ENCODE measurements around the gene CPPED1. TPM values are rescaled to one million over a fixed set of nuclear protein-coding genes. Genes with fewer than 3 reads are reported as not detected.

The CPPED1 gene
- total and polyA plus RNA-seq, 7 donors, result 2.7 to 6.1 (median 3.5) TPM

GRCh38 chr16:12651765-12652512, 151.7 kb downstream of the CPPED1 start:
- Histone ChIP-seq H3K4me1 (no peaks in the 10 kb centered on the region), H3K27me3 (ENCODE audit: insufficient read depth in 3 of 3, low read length in 2 of 3) (peaks cover 0 to 2% (median 0%) of the 10 kb centered on the region in 3 donors), H3K4me3 (no peak overlapping the region), H3K27ac (no peak overlapping the region), H3K9me3 (no peaks in the 10 kb centered on the region), H3K36me3 (ENCODE audit: insufficient read depth in 1 of 2, low read depth in 1 of 2) (no peaks in the 10 kb centered on the region)
- TF ChIP-seq CTCF (IDR thresholded peaks at IDR 0.05), result no peak
- intact Hi-C loops (cut with DNase I), result loop anchor here in 1 of 2 donors (5.0 kb wide), 1 partner anchor 50 kb away; no protein-coding TSS in a partner anchor
- no peak for ATAC-seq
- no peak for DNase-seq
- WGBS, 3 donors, result 37 to 39% (median 38%) methylated on average over 16 of the region's 16 CpGs

GRCh38 chr16:12649356-12649755, 154.3 kb downstream of the CPPED1 start:
- Histone ChIP-seq H3K9me3 (no peaks in the 10 kb centered on the region), H3K4me1 (no peaks in the 10 kb centered on the region), H3K27me3 (ENCODE audit: insufficient read depth in 3 of 3, low read length in 2 of 3) (peaks cover 0 to 5% (median 0%) of the 10 kb centered on the region in 3 donors), H3K27ac (no peak overlapping the region), H3K36me3 (ENCODE audit: insufficient read depth in 1 of 2, low read depth in 1 of 2) (no peaks in the 10 kb centered on the region), H3K4me3 (no peak overlapping the region)
- 80 to 97% (median 82%) methylated on average over 2 of the region's 2 CpGs for WGBS, 3 donors
- no peak for ATAC-seq
- DNase-seq, result no peak
- TF ChIP-seq CTCF (IDR thresholded peaks at IDR 0.05), result no peak
- intact Hi-C loops (cut with DNase I), result no loop called here

GRCh38 chr16:12646490-12647274, 157.0 kb downstream of the CPPED1 start:
- intact Hi-C loops (cut with DNase I), result no loop called here
- TF ChIP-seq CTCF (IDR thresholded peaks at IDR 0.05), result no peak
- no peaks in the 10 kb centered on the region for H3K4me1 ChIP-seq

GRCh38 chr16:12646098-12646489, 157.6 kb downstream of the CPPED1 start:
- no peaks in the 10 kb centered on the region for H3K36me3 ChIP-seq (ENCODE audit: insufficient read depth in 1 of 2, low read depth in 1 of 2)
- DNase-seq (no peak), ATAC-seq (no peak)
- peaks cover 0 to 9% (median 0%) of the 10 kb centered on the region in 3 donors for H3K27me3 ChIP-seq (ENCODE audit: insufficient read depth in 3 of 3, low read length in 2 of 3)
- no peaks in the 10 kb centered on the region for H3K4me1 ChIP-seq
- intact Hi-C loops (cut with DNase I), result no loop called here
- H3K9me3 ChIP-seq, result no peaks in the 10 kb centered on the region
- TF ChIP-seq CTCF (IDR thresholded peaks at IDR 0.05), result no peak
- H3K27ac ChIP-seq, result no peak overlapping the region
- 63 to 71% (median 64%) methylated on average over 4 of the region's 4 CpGs for WGBS, 3 donors
- no peak overlapping the region for H3K4me3 ChIP-seq

More at GRCh38 chr16:12646490-12647274, 157.0 kb downstream of the CPPED1 start:
- Histone ChIP-seq H3K27ac (no peak overlapping the region), H3K27me3 (ENCODE audit: insufficient read depth in 3 of 3, low read length in 2 of 3) (peaks cover 0 to 9% (median 0%) of the 10 kb centered on the region in 3 donors), H3K9me3 (no peaks in the 10 kb centered on the region), H3K4me3 (no peak overlapping the region), H3K36me3 (ENCODE audit: insufficient read depth in 1 of 2, low read depth in 1 of 2) (no peaks in the 10 kb centered on the region)
- no peak for ATAC-seq
- DNase-seq, result no peak
- 40 to 45% (median 43%) methylated on average over 10 of the region's 10 CpGs for WGBS, 3 donors

Data from psoas muscle (tissue), 8 donors.